ENCODE data around the gene ZMYM2.
A peak's percentile ranks its signal among the peaks of the same experiment; 100 is the strongest.

ZMYM2 gene

GRCh38 chr13:20069956-20070355, 111.4 kb downstream of the ZMYM2 start:
- H3K4me3 ChIP-seq (ENCODE audit: control insufficient read depth, low read depth, low read length), result no peak overlapping the region
- TF ChIP-seq CTCF (IDR thresholded peaks at IDR 0.05; ENCODE audit: control insufficient read depth, insufficient read depth, low read depth, low read length, missing control alignments), result no peak
- DNase-seq (ENCODE audit: low read depth), result no peak

- no peak for TF ChIP-seq CTCF (IDR thresholded peaks at IDR 0.05; ENCODE audit: control insufficient read depth, insufficient read depth, low read depth, low read length, missing control alignments)
- H3K4me3 ChIP-seq (ENCODE audit: control insufficient read depth, low read depth, low read length), result no peak overlapping the region
- no peak for DNase-seq (ENCODE audit: low read depth)
These were observed 115.2 kb downstream of the ZMYM2 start for GRCh38 chr13:20073775-20074174.

GRCh38 chr13:20074966-20075365, 116.4 kb downstream of the ZMYM2 start:
- no peak for DNase-seq (ENCODE audit: low read depth)
- H3K4me3 ChIP-seq (ENCODE audit: control insufficient read depth, low read depth, low read length), result no peak overlapping the region
- TF ChIP-seq CTCF (IDR thresholded peaks at IDR 0.05; ENCODE audit: control insufficient read depth, insufficient read depth, low read depth, low read length, missing control alignments), result no peak

GRCh38 chr13:20077086-20077485, 118.6 kb downstream of the ZMYM2 start:
- no peak overlapping the region for H3K4me3 ChIP-seq (ENCODE audit: control insufficient read depth, low read depth, low read length)
- TF ChIP-seq CTCF (IDR thresholded peaks at IDR 0.05; ENCODE audit: control insufficient read depth, insufficient read depth, low read depth, low read length, missing control alignments), result no peak
- DNase-seq (ENCODE audit: low read depth), result no peak

- DNase-seq (ENCODE audit: low read depth), result no peak
- no peak overlapping the region for H3K4me3 ChIP-seq (ENCODE audit: control insufficient read depth, low read depth, low read length)
- TF ChIP-seq CTCF (IDR thresholded peaks at IDR 0.05; ENCODE audit: control insufficient read depth, insufficient read depth, low read depth, low read length, missing control alignments), result no peak
These were observed 122.0 kb downstream of the ZMYM2 start for GRCh38 chr13:20080377-20081164.

- DNase-seq (ENCODE audit: low read depth), result no peak
- no peak overlapping the region for H3K4me3 ChIP-seq (ENCODE audit: control insufficient read depth, low read depth, low read length)
- TF ChIP-seq CTCF (IDR thresholded peaks at IDR 0.05; ENCODE audit: control insufficient read depth, insufficient read depth, low read depth, low read length, missing control alignments), result peak; percentile 2
These were observed 131.8 kb downstream of the ZMYM2 start for GRCh38 chr13:20090349-20090748.

Measured in AG09309 (cell line).